ENCODE measurements around the gene SASH1.
"Not testable (repeated sequence)": the region's sequence is repeated elsewhere in the genome, so short reads cannot be mapped to it uniquely, and the experiment has no call there.

The SASH1 gene

DNA sequence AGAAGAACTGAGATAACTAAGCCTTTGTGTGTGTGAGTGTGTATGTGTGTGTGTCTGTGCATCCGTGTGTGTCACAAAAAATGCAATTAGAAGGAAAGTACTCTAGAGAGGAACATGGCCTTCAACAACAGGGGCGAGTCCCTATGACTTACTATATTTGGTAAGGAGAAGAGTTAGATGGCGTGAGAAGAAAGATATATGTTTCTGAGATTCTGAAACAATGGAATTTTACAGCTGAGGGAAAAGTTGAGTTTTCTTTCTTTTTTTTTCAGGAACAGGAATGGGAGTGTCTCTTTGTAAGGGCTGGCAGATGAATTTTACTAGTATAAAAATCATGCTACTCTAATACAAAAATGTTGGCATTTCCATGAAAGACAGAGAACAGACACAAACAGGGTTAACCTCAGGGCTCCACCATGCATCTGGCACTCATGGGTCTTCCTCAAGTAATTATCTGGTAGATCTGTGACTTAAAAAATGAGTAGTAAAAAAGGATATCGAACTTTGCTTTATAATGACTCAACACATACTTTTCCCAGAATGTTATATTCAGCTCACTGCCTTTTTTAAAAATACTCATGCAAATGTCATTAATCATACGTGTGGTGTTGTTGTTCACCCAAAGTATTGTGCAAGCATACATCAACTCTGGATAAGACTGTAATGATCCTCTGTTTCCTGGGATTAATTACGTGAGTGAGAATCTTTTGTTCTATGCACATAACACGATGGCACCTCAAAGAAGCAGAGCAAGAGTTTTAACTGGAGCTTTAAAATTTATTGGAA lies 12.8 kb upstream of the SASH1 start:
- DNase-seq, result no peak

DNA sequence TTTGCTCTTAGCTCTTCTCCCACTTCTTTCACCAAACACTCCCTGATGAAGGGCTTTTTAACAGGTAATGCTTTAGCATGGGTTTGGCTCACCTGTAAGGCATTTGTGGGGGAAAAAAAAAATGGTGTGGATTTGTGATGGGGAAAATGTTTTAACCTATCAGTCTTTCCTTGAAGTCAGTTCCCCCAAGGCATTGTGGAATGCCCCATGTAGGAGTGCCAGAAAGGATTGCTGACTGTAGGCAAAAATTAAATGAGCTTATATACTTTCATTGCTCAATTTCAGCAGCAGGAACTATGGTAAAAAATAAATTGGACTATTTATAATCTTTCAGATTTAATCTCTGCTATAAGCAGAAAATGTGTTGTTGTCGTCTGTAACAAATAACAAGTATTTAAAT lies 10.6 kb upstream of the SASH1 start:
- no peak for DNase-seq

DNA sequence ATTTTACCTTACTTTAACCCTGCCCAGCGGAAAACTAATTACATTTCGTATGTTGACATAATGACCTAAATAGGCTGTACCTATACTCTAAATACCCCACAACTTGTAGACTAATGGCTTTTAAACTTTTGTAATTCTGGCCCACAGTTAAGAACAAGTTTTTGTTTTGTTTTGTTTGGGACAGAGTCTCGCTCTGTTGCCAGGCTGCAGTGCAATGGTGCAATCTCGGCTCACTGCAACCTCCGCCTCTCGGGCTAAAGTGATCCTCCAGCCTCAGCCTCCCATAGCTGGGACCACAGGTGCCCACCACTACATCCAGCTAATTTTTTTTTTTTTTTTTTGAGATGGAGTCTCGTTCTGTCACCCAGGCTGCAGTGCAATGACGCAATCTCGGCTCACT lies 5.7 kb upstream of the SASH1 start:
- DNase-seq, result no peak

DNA sequence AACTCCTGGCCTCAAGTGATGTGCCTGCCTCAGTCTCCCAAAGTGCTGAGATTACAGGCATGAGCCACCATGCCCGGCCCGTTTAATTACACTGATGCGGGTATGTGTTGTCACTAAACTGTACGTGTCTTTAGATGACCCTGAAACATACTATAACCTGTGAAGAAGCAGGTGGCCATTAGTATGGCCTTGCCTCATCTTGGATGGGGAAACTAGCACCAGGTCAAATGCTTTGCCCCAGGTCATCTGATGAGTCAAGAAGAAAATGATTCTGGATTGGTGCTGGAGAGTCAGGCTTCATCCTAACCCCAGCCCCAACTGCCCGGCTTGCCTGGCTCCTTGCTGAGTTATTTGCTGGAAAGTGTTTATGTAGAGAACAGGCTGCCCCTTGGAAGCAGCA lies 2.9 kb upstream of the SASH1 start:
- no peak for DNase-seq

DNA sequence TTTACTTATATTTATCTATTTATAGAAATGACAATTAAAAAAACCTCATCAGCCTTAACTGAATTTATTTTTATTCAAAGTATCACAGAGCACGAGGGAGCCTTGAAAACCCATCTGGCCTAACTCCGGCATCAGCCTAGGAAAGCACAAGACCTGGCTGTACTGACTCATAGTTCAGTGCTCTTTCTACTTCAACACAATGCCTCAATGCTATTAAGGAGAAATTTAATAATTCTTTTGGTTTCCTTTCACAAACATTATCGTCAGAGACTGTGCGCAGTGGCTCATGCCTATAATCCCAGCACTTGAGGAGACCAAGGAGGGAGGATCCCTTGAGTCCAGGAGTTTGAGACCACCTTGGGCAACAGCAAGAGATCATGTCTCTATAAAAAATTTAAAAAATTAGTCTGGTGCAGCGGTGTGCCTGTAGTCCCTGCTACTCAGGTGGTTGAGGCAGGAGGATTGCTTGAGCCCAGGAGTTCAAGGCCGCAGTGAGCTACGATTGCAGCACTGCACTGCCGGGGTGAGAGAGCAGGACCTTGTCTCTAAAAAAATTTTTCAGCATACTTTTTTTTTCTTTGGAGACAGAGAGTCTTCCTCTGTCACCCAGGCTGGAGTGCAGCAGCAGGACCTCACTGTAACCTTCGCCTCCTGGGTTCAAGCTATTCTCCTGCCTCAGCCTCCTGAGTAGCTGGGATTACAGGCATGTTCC lies 1.9 kb upstream of the SASH1 start:
- DNase-seq, result no peak

DNA sequence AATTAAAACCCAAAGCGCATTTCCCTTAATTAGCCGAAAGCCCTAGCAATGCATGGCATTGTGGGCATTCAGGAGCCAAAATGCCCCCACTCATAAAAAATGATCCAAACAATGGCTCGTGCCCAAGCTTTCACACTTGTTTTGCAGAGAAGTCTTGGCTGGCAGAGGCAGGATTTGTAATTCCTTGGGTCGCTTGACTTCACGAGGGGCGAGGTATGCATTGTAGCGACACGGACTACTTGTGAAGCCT lies 613 bp upstream of the SASH1 start:
- DNase-seq, result no peak

DNA sequence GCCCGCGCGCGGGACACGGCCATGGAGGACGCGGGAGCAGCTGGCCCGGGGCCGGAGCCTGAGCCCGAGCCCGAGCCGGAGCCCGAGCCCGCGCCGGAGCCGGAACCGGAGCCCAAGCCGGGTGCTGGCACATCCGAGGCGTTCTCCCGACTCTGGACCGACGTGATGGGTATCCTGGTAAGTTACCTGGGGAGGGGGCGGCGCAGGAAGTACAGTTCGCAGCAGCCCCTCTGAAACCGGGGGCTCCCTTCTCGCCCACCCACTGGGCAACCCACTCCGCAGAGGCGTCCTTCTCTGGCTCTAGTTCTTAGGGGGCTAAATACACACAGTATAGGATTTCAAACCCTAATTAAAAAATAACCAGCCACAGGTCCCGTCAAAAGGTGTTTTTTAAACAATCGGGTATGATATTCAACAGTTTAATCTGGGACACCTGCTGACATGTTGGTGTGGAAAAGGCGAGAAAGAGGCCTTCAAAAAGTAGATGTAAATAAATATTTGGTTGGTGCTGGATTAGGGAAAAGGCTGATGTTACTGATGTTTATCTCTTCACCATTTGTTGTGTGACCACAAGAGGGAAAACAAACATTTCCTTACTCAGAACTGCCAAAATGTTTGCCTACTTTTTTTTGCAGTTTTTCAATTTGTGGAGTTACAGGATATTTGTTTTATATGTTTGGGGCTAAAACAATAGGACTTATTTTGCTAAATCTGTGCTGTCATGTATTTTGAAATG lies 577 bp downstream of the SASH1 start:
- no peak for DNase-seq

DNA sequence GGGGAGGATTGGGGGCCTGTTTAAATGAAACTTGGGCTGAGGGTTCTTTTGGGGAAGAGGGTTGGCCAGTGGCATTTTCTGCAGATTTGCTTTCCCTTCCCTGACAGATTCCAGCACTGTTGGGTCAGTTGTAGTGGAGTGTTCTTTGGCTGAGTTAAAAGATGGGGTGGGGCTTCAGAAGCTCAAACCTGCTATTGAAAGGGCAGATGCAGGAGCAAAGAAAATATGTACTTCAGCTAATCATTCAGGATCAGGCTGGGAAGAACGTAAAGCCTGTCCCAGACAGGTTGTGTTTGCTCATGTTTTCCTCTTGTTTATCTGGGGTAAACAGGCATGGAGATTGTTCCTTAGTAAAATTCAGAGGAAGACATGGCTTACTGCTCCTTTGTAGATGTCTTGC lies 2.5 kb downstream of the SASH1 start:
- DNase-seq, result no peak

DNA sequence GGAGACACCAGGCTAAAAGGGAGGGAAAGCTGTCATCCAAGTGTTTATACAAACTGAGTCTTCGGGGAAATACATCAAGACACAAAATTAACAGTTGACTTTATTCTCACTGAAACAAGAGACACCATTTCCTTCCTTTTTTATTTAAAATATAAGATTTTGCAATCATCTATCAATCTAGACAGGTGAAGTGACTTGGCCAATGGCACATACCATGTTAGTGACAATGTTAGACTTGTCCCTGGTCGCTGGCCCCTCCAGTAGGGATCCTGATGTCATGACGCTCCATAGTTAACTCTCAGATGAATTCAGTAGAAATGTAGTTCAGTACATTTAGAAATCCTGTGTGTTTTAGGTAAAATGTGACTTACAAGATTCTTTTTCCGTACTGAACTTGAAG lies 2.9 kb downstream of the SASH1 start:
- no peak for DNase-seq

DNA sequence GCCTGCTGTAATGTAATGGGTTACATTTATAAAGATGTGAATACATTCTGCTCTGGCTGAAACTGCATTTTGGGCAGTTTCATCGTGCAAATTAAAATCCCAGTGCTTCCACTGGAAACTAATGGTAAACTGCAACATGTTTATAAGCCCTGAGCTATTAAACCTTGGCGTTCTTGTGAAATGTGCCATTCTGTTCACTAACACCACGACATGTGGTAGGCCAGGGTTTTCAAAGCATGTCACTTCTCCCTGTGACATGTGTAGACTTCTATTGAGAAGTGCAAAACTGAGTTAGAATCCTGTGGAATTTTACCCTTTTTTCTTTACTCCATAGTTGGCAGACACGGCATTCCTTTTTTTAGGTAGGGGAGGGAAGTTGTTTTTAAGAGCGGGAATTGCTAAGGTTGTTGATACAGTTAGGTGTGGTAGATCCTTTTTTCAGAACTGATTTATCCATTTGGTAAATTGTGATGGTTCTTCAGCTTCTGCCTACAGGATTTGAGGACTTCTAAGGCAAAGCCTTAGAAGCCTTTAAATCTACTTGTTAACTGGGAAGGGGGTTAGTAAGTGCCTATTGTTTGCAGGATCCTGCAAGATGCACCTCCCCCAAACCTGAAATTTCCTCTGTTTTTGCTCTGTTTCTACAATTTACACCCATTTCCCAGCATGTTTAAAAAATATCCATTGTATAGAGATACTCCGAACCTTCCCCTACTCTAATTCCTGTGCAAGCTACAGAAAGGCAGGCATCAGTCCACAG lies 4.2 kb downstream of the SASH1 start:
- no peak for DNase-seq

DNA sequence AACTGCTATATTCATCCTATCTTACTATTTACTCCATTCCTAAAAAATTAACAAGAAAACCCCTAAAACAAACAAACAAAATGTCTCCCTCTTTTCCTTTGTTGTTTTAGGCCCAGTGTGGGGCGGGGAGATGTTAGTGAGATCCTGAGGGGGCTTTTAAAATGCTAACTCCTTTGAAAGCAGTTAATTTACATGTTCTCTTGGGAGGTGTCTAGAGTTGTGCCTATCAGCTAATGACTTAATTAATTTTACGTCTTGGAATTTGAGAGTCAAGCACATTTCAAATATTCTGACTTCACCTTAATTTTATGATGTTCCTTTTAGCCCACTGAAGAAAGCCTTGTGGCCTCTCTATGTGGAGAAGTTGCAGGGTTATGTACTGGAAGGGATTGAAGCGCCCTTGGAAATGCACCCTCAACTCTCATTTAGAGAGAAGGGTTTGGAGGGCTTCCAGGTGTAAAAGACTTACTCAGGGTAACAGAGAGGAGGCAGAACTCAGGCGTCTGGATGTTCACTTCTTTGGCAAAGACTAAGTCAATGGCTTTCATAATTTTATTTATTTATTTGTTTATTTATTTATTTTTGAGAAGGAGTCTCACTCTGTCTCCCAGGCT lies 4.9 kb downstream of the SASH1 start:
- DNase-seq, result no peak

DNA sequence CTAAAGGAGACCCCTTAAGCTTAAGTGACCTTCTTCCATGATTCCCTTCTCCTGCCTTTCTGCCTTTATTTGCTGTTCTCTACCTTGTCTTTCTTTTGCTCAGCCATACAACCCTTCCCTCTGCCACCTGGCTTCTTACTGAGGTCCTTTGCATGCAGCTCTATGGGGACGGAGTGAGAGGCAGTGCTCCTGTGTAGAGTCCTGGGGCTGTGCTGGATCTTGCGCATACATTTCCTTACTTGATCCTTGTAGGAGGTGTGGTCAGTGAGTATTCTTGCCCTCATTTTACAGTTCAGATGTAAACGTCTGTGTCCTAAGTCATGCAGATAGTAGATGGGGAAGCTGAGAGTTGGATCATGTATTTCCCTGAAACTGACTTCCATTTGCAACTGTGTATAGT lies 5.7 kb downstream of the SASH1 start:
- DNase-seq, result no peak

DNA sequence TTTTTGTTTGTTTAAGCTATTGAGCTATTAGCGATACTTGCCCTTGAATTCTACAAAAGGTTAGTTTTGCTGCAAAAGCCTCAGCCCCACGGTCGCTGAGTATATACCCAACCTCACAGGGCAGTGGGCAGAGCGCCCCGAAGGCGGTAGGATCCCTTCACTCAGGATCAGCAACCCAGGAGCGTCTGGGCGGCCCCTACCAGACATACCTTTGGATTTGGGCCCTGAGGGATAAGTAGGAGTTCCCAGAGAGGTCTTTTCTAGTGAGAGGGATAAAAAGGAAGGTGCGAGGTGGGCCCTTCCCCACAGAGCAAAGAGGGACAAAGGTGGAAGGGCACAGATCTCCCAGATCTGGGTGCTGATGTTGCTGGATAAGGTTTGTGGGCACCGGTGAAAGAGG lies 6.1 kb downstream of the SASH1 start:
- no peak for DNase-seq

DNA sequence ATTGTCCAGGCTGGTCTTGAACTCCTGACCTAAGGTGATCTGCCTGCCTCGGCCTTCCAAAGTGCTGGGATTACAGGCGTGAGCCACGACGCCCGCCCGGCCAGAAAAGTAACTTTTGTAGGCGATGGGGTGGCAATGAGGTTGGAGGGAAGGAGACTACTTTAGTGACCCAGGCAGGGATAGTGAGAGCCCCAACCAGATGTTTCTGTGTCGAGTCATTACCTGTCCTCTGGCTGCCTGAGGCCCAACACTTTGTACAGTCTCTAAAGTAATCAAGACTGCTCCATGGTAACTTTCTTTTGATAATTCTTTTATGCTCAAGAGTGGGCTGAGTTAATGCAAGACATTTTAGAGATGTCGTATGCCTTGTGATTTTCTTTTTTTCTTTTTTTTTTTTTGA lies 6.8 kb downstream of the SASH1 start:
- DNase-seq, result no peak

DNA sequence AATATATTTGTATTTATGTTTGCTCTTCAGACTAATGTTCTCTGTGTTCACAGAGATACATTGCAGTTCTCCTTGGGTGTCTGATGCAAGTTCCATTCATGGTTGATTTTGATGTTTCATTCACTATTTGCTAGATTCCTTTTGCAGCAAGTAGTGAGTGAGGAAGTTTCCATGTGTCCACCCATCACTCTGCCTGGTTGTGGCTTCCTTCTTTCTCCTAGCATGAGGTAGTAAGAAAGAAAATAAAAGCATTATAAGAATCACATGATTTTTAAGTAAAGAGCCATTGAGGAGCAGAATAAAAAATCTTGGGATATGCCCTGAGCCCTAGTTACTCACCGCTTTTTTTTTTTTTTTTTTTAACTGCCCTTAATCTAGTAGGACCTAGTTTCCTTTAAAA lies 8.7 kb downstream of the SASH1 start:
- DNase-seq, result no peak

DNA sequence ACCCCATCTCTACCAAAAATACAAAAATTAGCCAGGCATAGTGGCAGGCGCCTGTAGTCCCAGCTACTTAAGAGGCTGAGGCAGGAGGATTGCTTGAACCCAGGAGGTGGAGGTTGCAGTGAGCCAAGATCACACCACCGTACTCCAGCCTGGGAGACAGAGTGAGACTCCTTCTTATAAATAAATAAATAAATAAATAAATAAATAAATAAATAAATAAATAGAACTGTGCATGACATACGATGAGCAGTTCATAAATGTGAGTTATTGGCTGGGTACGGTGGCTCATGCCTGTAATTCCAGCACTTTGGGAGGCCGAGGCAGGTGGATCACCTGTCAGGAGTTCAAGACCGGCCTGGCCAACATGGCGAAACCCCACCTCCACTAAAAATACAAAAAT lies 9.8 kb downstream of the SASH1 start:
- DNase-seq, result not testable (repeated sequence)

DNA sequence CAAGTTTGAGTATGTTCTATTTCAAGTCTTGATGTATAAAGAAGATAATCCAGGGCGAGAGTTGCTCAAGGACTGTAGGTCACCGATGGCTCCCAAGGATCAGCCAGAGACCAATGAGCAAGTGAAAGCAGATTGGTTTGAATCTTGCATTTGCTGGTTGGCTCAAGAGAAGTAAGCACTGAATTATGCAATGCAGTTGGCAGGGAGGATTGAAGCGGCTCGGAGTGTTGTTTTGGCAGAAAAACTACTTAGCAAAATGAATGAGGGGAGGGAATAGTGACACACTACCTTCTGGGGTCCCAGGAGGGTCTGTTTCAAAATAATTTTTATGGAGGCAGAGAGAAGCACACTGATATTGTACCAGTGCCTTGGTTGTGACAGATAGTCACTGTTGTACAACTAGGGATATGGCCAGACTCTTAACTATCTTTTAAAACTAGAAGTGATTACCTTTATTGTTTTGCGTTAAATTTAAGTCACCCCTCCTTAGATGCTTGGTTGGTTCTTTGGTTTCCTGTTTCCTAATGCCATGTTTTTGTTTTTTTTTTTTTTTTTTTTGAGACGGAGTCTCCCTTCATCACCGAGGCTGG lies 15.7 kb downstream of the SASH1 start:
- DNase-seq, result no peak

DNA sequence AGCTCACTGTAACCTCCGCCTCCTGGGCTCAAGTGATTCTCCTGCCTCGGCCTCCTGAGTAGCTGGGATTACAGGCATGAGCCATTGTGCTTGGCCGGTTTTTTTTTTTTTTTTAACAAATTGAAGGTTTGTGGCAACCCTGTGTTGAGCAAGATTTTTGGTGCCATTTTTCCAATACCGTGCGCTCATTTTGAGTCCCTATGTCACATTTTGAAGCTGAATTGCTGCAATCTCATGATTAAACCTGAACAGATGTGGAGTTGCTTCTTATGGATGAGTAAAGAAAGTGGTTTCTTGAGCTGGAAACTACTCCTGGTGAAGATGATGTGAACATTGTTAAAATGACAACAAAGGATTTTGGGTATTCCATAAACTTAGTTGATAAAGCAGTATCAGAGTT lies 16.6 kb downstream of the SASH1 start:
- no peak for DNase-seq

DNA sequence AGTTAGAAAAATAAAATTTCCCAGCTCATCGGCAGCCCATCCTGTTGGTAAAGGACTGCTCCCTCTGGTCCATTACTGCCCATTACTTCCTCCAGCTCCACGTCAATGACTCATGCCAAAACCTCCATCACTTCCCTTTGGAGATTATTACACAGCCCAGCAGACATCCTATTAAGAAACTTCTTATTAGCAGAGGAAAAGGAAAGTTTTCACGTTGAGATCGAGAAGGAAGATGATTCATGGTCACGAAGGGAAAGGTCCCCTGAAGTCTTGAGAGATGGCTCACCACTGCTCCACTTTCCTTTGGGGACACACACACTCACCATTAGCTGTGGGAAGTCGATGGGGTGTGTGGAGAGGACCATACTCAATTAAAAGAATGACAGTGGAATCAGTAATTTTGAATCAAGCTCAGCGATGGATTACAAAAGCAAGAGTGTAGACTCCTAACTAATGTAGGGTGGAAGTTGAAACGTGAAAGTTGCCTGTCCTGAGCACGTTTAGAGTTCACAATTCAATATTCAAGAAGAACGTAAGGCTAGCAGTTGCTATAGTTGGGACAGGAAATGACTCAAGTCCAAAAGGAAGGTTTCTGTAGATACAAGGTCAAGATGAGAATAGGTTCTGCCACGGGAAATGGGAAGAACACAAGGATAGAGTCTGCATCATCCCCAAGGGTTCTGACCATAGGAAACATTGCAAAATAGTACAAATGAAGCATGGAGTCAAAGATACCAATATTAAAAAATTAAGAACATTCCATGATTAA lies 21.6 kb downstream of the SASH1 start:
- no peak for DNase-seq

DNA sequence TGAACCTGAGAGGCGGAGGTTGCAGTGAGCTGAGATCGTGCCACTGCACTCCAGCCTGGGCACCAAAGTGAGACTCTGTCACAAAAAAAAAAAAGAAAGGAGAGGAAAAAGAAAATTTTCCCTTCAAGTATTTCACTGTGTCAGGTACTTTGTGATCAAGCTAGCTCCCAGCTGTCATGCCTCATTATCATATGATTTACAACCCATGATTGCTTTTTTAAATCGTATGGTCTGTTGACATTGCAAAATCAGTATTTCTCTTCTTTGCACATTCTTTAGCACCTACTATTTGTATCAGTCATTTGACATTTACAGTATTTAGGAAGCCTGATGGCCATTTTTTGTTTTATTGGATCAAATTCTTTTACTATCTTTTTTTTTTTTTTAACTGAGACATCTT lies 22.4 kb downstream of the SASH1 start:
- DNase-seq, result no peak

DNA sequence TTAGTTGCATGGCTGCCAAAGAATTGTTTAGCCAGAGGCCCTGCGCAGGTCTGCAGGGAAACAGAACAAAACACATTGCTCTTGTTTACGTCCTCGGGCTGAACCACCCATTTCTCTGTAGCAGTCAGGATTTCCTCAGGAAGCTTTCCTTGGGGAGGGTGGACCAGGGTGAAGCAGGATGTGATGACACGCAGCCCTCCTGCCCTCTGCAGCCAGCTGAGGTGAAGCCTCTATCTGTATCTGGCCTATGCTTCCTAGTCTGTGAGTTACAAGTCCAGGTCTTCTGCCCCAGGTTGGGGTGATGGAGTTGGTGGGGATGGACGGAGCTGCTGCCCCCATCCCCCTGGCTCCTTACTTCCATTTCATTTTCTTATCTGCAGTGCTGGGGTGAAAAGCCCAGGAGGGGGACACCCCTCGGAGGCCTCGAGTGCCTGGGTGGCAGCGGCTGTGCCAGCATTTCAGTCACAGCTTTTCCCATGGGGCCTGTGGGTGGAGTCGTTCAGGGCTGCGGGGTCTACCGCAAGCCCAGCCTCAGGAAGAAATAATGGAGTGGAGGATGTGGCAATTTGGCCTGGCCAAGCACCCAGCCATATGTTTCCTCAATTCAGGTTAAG lies 24.9 kb downstream of the SASH1 start:
- no peak for DNase-seq

DNA sequence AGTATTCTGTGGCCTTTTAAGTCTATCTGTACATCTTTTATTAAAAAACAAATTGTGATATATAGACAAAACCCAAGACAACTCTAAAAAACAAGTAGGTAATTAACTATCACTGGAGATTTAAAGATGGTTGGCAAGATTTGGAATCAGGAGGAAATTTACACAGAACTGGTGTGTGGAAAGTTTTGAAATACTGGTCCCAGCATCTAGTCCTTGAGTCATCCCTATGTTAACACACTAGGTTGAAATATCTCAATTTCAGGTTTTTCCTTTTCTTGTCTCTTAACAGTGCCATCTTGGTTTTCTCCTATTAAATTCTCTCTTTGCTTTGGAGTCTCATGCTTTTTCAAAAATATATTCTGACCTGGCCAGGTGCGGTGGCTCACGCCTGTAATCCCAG lies 27.5 kb downstream of the SASH1 start:
- DNase-seq, result no peak
